ENCODE results near the gene PRRT1B. TPM values are rescaled to one million over a fixed set of nuclear protein-coding genes. Genes with fewer than 3 reads are reported as not detected.

The PRRT1B gene
- total and polyA plus RNA-seq, 9 of the 15 experiments (the other 6 are each of a cell fraction or from before 2014, with no cell fraction given): not detected

DNA sequence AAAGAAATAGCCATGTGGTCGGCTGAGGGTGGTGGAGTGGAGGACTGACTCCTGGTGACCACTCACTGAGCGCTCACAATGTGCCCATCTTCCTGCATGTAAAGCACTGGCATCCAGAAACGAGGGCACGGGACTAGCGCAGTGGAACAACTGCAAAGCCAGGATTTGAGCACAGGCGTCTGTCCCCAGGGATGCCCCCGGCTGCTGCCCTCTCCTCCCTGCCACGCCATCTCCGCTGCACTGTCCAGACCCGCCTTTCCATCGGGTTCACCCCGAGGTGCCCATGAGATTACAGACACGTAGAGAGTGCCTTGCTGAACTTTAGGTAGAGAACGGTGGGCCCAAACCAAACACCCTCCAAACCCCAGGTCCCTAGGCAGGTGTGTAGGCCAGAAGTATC is 44.7 kb downstream of the PRRT1B start (continued):
- TF ChIP-seq, protein P1, sequence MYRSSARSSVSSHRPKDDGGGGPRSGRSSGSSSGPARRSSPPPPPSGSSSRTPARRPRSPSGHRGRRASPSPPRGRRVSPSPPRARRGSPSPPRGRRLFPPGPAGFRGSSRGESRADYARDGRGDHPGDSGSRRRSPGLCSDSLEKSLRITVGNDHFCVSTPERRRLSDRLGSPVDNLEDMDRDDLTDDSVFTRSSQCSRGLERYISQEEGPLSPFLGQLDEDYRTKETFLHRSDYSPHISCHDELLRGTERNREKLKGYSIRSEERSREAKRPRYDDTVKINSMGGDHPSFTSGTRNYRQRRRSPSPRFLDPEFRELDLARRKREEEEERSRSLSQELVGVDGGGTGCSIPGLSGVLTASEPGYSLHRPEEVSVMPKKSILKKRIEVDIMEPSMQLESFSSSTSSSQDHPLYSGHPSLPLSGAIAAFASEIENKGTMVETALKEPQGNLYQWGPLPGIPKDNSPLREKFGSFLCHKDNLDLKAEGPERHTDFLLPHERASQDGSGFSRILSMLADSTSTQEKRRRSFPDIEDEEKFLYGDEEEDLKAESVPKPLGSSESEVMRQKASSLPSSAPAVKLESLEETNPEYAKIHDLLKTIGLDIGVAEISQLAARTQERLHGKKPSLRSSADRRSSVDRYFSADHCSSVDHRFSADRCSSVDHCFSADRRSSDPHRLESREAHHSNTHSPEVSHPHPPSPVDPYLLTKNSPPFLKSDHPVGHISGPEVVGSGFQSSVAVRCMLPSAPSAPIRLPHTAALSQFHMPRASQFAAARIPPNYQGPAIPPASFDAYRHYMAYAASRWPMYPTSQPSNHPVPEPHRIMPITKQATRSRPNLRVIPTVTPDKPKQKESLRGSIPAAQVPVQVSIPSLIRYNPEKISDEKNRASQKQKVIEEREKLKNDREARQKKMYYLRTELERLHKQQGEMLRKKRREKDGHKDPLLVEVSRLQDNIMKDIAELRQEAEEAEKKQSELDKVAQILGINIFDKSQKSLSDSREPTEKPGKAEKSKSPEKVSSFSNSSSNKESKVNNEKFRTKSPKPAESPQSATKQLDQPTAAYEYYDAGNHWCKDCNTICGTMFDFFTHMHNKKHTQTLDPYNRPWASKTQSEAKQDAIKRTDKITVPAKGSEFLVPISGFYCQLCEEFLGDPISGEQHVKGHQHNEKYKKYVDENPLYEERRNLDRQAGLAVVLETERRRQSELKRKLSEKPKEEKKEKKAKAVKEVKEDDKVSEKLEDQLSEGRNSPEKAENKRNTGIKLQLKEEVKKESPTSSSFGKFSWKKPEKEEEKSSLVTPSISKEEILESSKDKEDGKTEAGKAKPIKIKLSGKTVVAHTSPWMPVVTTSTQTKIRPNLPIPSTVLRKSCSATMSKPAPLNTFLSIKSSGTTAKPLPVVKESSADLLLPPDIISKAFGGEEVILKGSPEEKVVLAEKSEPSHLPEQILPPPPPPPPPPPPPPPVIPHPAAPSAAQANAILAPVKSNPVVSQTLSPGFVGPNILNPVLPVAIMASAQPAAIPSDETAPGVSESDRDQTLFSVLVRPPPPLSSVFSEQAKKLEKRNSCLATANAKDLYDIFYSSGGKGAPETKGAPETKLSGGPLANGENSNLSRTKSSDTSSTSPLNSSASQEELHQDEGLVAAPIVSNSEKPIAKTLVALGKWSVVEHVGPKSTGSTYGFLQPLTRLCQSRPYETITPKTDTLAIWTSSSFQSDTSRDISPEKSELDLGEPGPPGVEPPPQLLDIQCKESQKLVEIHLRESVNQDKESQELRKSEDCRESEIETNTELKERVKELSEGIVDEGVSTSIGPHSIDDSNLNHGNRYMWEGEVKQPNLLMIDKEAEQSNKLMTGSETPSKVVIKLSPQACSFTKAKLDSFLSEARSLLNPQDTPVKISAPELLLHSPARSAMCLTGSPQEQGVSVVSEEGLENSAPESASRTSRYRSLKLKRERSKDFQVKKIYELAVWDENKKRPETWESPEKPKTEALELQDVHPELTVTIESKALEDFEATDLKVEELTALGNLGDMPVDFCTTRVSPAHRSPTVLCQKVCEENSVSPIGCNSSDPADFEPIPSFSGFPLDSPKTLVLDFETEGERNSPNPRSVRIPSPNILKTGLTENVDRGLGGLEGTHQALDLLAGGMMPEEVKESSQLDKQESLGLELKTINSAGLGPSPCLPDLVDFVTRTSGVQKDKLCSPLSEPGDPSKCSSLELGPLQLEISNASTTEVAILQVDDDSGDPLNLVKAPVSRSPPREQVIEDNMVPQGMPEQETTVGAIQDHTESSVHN (IDR thresholded peaks at IDR 0.05; ENCODE audit: borderline replicate concordance in 1 of 2, low read depth in 1 of 2): no peak
- TF ChIP-seq STAT5B (CRISPR knock-in tag; IDR thresholded peaks at IDR 0.05) (no peak), ZFP36 (IDR thresholded peaks at IDR 0.05; ENCODE audit: low read depth, low read length, partially characterized antibody) (no peak), MTA3 (IDR thresholded peaks at IDR 0.05; ENCODE audit: borderline replicate concordance) (no peak), PTTG1 (tag; IDR thresholded peaks at IDR 0.05; ENCODE audit: low read depth) (no peak), RBM15 (IDR thresholded peaks at IDR 0.05; ENCODE audit: insufficient read depth, low read length) (no peak), ETV5 (CRISPR knock-in tag; IDR thresholded peaks at IDR 0.05; ENCODE audit: low read depth) (no peak), HCFC1 (IDR thresholded peaks at IDR 0.05; ENCODE audit: low read depth, low read length) (no peak), ZFPM2 (CRISPR knock-in tag; IDR thresholded peaks at IDR 0.05) (no peak), MAFG (tag; conservative IDR thresholded peaks at IDR 0.05) (no peak), HDGF (IDR thresholded peaks at IDR 0.05) (no peak), ZNF263 (CRISPR knock-in tag; IDR thresholded peaks at IDR 0.05; ENCODE audit: borderline replicate concordance) (no peak), ZC3H4 (CRISPR knock-in tag; IDR thresholded peaks at IDR 0.05; ENCODE audit: borderline replicate concordance) (no peak), PTRF (tag; IDR thresholded peaks at IDR 0.05) (no peak)
- TF ChIP-seq, protein P2, sequence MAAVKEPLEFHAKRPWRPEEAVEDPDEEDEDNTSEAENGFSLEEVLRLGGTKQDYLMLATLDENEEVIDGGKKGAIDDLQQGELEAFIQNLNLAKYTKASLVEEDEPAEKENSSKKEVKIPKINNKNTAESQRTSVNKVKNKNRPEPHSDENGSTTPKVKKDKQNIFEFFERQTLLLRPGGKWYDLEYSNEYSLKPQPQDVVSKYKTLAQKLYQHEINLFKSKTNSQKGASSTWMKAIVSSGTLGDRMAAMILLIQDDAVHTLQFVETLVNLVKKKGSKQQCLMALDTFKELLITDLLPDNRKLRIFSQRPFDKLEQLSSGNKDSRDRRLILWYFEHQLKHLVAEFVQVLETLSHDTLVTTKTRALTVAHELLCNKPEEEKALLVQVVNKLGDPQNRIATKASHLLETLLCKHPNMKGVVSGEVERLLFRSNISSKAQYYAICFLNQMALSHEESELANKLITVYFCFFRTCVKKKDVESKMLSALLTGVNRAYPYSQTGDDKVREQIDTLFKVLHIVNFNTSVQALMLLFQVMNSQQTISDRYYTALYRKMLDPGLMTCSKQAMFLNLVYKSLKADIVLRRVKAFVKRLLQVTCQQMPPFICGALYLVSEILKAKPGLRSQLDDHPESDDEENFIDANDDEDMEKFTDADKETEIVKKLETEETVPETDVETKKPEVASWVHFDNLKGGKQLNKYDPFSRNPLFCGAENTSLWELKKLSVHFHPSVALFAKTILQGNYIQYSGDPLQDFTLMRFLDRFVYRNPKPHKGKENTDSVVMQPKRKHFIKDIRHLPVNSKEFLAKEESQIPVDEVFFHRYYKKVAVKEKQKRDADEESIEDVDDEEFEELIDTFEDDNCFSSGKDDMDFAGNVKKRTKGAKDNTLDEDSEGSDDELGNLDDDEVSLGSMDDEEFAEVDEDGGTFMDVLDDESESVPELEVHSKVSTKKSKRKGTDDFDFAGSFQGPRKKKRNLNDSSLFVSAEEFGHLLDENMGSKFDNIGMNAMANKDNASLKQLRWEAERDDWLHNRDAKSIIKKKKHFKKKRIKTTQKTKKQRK (IDR thresholded peaks at IDR 0.05; ENCODE audit: borderline replicate concordance, low read depth, low read length): no peak
